KG1 (cell line): ENCODE measurements around the gene RASA3.
"Not testable (repeated sequence)": the region's sequence is repeated elsewhere in the genome, so short reads cannot be mapped to it uniquely, and the experiment has no call there.

Source experiments
- DNase-seq: peaks from one replicate; lab custom pipeline; 2025; lab: John Stamatoyannopoulos, UW

RASA3 gene

GRCh38 chr13:114132419-114133121 is at the start of gene RASA3:
TSS of gene RASA3 (minus strand) at chr13:114132623. CDS start at chr13:114132489, 134 bp downstream.
- peak; percentile 33 for DNase-seq

- DNase-seq, result no peak
Measured at GRCh38 chr13:114179087-114179658, 46.8 kb upstream of the RASA3 start, which contains the start of gene CFAP97D2. TSS of gene CFAP97D2 (plus strand) at chr13:114179257. CDS start at chr13:114179331, 74 bp downstream.

- no peak for DNase-seq
Measured at GRCh38 chr13:114177245-114178010, 45.0 kb upstream of the RASA3 start.

- not testable (repeated sequence) for DNase-seq
Measured at GRCh38 chr13:114176359-114176902, 44.0 kb upstream of the RASA3 start.

GRCh38 chr13:114174529-114174961 is 42.1 kb upstream of the RASA3 start:
- DNase-seq, result peak; percentile 41

GRCh38 chr13:114173745-114174144 is 41.3 kb upstream of the RASA3 start:
- no peak for DNase-seq

- DNase-seq, result no peak
Measured at GRCh38 chr13:114173272-114173671, 40.8 kb upstream of the RASA3 start.

GRCh38 chr13:114167885-114168284 is 35.5 kb upstream of the RASA3 start:
- DNase-seq, result no peak

GRCh38 chr13:114167426-114167825 is 35.0 kb upstream of the RASA3 start:
- peak; percentile 27 for DNase-seq

- no peak for DNase-seq
Measured at GRCh38 chr13:114166381-114167131, 34.1 kb upstream of the RASA3 start.

- no peak for DNase-seq
Measured at GRCh38 chr13:114164681-114165429, 32.4 kb upstream of the RASA3 start.

GRCh38 chr13:114164053-114164452 is 31.6 kb upstream of the RASA3 start:
- DNase-seq, result no peak

- DNase-seq, result no peak
Measured at GRCh38 chr13:114162533-114162922, 30.1 kb upstream of the RASA3 start.

GRCh38 chr13:114161644-114162532 is 29.5 kb upstream of the RASA3 start:
- peak; percentile 32 for DNase-seq

- no peak for DNase-seq
Measured at GRCh38 chr13:114161028-114161556, 28.7 kb upstream of the RASA3 start.

GRCh38 chr13:114158869-114159666 is 26.6 kb upstream of the RASA3 start:
- DNase-seq, result not testable (repeated sequence)

GRCh38 chr13:114157869-114158495 is 25.6 kb upstream of the RASA3 start:
- no peak for DNase-seq
